Mucosa of gallbladder (tissue), 1 donor: ENCODE measurements around the gene STRA6. TPM values are rescaled to one million over a fixed set of nuclear protein-coding genes. Genes with fewer than 3 reads are reported as not detected.

ENCODE experiments used
- DNase-seq: peaks from one replicate; pipeline ENCODE4 v3.0.0-alpha.2; 2020; ENCODE audit warnings: low spot score
- total RNA-seq: library from RNA; stranded (reverse); gene quantifications from one replicate; pipeline ENCODE4 v1.2.1, GENCODE V29; 2021
- donor health status: DM: no; HTN: no; CAD: no.

STRA6 gene
- total RNA-seq, 1 donor from 2014 or later: 0.75 TPM

- DNase-seq: no peak
Measured at GRCh38 chr15:74207652-74208440, 5.3 kb upstream of the STRA6 start.

GRCh38 chr15:74206801-74207281 is 4.3 kb upstream of the STRA6 start:
- no peak for DNase-seq

GRCh38 chr15:74205582-74205947 is 3.0 kb upstream of the STRA6 start:
- DNase-seq: no peak

- DNase-seq: peak; percentile 23
Measured at GRCh38 chr15:74203914-74204431, 1.4 kb upstream of the STRA6 start.

GRCh38 chr15:74201710-74202420 is 722 bp downstream of the STRA6 start:
- DNase-seq: no peak

GRCh38 chr15:74200871-74201419 is 1.6 kb downstream of the STRA6 start:
- DNase-seq: no peak

GRCh38 chr15:74200412-74200815 is 2.2 kb downstream of the STRA6 start:
- peak; percentile 32 for DNase-seq

GRCh38 chr15:74199297-74199652 is 3.3 kb downstream of the STRA6 start:
- DNase-seq: no peak

- no peak for DNase-seq
Measured at GRCh38 chr15:74197176-74197965, 5.2 kb downstream of the STRA6 start.

GRCh38 chr15:74196175-74196574 is 6.4 kb downstream of the STRA6 start:
- peak; percentile 78 for DNase-seq

GRCh38 chr15:74194572-74195559 is 7.7 kb downstream of the STRA6 start:
- DNase-seq: no peak

- DNase-seq: no peak
Measured at GRCh38 chr15:74193905-74194304, 8.7 kb downstream of the STRA6 start.

GRCh38 chr15:74193299-74193718 is 9.3 kb downstream of the STRA6 start:
- no peak for DNase-seq

- DNase-seq: no peak
Measured at GRCh38 chr15:74192751-74193150, 9.8 kb downstream of the STRA6 start.

GRCh38 chr15:74191798-74192197 is 10.8 kb downstream of the STRA6 start:
- no peak for DNase-seq

- DNase-seq: no peak
Measured at GRCh38 chr15:74188216-74188615, 14.4 kb downstream of the STRA6 start.

- no peak for DNase-seq
Measured at GRCh38 chr15:74185710-74186348, 16.8 kb downstream of the STRA6 start.

- no peak for DNase-seq
Measured at GRCh38 chr15:74184582-74185091, 17.9 kb downstream of the STRA6 start.

GRCh38 chr15:74182131-74182530 is 20.5 kb downstream of the STRA6 start:
- DNase-seq: no peak
